Activated T-cell treated with anti-CD3 and anti-CD28 coated beads, Interleukin-2, amount 50 U/mL, for 24 hours (primary cell): ENCODE measurements around the gene INSM1.
"Not testable (repeated sequence)": the region's sequence is repeated elsewhere in the genome, so short reads cannot be mapped to it uniquely, and the experiment has no call there.

Experiments used
- DNase-seq: peaks from one replicate; pipeline ENCODE4 v3.0.0-alpha.2; 2020
- H3K27ac Mint-ChIP-seq: 2 replicates; pipeline ENCODE4 v1.8.0; 2020; ENCODE audit warnings: mild to moderate bottlenecking, mixed read lengths
- H3K27me3 Mint-ChIP-seq: 2 replicates; pipeline ENCODE4 v1.8.0; 2020; ENCODE audit warnings: mixed read lengths
- H3K36me3 Mint-ChIP-seq: 2 replicates; pipeline ENCODE4 v1.8.0; 2020; ENCODE audit warnings: low read depth, mixed read lengths
- H3K4me1 Mint-ChIP-seq: 2 replicates; pipeline ENCODE4 v1.8.0; 2020; ENCODE audit warnings: low read depth, mixed read lengths
- H3K4me3 Mint-ChIP-seq: 2 replicates; pipeline ENCODE4 v1.8.0; 2020; ENCODE audit warnings: mild to moderate bottlenecking, moderate library complexity, mixed read lengths
- H3K9me3 Mint-ChIP-seq: 2 replicates; pipeline ENCODE4 v1.8.0; 2020; ENCODE audit warnings: mixed read lengths

Gene INSM1

DNA sequence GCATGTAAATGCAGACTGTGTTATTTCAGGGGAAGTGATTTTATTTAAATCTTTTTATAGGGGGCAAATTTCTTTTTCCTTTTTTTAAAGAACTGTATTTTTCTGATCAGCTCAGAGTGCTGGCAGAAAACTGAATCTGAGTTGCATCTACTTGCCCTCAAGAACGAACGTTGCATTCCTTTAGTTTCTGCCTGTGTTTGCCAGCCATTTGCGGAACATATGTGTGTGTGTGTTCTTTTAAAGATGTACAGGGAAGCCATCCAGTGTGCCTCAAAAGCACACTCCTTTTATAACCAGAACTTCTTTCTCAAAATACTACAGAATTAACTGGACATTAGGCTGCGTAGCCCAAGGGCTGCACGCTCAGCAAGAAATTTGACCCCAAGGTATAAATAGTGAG lies 25.8 kb upstream of the INSM1 start:
- peaks cover 20% of the 10 kb centered on the region for H3K27me3 Mint-ChIP-seq
- H3K4me1 Mint-ChIP-seq = no peaks in the 10 kb centered on the region
- DNase-seq = no peak
- no peak overlapping the region for H3K4me3 Mint-ChIP-seq
- no peaks in the 10 kb centered on the region for H3K9me3 Mint-ChIP-seq
- H3K36me3 Mint-ChIP-seq = no peaks in the 10 kb centered on the region
- H3K27ac Mint-ChIP-seq = no peak overlapping the region

DNA sequence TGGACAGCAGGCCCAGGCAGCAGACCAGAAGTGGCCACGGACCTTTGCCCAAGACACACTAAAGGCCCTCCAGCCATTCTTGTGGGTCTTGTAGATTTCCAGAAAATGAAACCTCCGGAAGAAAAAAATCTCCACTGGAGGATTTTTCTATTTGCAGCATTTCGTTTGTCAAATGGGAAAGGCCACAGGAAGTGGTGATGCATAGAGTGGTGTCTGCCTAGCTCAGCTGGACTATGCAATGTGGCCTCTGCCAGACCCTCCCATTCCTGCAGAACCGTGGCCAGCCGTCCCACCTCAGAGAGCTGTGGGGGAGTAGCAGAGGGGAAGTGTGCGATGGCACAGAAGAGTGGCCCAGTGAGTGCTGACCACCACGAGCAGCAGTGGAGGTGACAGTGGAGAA lies 24.0 kb upstream of the INSM1 start:
- Mint-ChIP-seq H3K9me3 (no peaks in the 10 kb centered on the region), H3K36me3 (no peaks in the 10 kb centered on the region), H3K4me3 (no peak overlapping the region), H3K27me3 (peaks cover 24% of the 10 kb centered on the region), H3K4me1 (no peaks in the 10 kb centered on the region), H3K27ac (no peak overlapping the region)
- DNase-seq = no peak

DNA sequence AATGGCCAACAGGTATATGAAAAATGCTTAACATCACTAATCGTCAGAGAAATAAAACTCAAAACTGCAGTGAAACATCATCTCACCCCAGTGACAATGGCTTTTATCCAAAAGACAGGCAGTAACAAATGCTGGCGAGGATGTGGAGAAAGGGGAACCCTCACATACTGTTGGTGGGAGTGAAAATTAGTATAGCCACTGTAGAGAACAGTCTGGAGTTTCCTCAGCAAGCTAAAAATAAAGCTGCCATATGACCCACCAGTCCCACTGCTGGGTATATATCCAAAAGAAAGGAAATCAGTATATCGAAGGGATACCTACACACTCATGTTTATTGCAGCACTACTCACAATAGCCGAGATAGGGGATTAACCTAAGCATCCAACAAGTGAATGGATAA lies 23.4 kb upstream of the INSM1 start:
- Mint-ChIP-seq H3K4me1 (no peaks in the 10 kb centered on the region), H3K9me3 (no peaks in the 10 kb centered on the region), H3K4me3 (no peak overlapping the region), H3K36me3 (no peaks in the 10 kb centered on the region), H3K27ac (no peak overlapping the region), H3K27me3 (peaks cover 27% of the 10 kb centered on the region)
- no peak for DNase-seq

DNA sequence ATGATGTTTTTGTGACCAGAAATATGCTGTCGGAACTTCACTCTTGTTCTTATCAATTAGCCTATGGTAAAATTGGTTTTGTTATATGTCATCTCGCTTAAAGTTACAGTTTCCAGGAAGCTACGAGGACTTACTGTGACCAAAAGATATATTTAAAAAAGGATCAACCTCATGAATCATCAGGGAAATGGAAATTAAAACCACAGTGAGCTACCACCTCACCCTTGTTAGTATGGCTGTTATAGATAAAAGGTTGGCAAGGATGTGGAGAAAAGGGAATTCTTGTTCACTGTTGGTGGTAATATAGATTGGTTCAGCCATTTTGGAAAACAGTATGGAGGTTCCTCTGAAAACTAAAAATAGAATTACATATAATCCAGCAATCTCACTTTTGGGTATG lies 14.3 kb upstream of the INSM1 start:
- Mint-ChIP-seq H3K27me3 (peaks cover 45% of the 10 kb centered on the region), H3K9me3 (no peaks in the 10 kb centered on the region), H3K27ac (peak overlapping the region; percentile 22), H3K4me3 (no peak overlapping the region), H3K36me3 (no peaks in the 10 kb centered on the region), H3K4me1 (peaks cover 16% of the 10 kb centered on the region)
- DNase-seq = no peak

DNA sequence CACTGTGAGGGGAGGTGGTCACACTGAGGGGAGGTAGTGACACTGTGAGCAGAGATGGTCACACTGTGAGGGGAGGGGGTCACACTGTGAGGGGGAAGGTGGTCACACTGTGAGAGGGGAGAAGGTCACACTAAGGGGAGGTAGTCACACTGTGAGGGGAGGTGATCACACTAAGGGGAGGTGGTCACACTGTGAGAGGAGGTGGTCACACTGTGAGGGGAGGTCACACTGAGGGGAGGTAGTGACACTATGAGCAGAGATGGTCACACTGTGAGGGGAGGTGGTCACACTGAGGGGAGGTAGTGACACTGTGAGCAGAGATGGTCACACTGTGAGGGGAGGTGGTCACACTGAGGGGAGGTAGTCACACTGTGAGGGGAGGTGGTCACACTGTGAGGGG lies 12.4 kb upstream of the INSM1 start:
- not testable (repeated sequence) for H3K36me3 Mint-ChIP-seq, H3K9me3 Mint-ChIP-seq, DNase-seq, H3K27ac Mint-ChIP-seq, H3K4me3 Mint-ChIP-seq
- peaks cover 24% of the 10 kb centered on the region for H3K4me1 Mint-ChIP-seq
- peaks cover 47% of the 10 kb centered on the region for H3K27me3 Mint-ChIP-seq

DNA sequence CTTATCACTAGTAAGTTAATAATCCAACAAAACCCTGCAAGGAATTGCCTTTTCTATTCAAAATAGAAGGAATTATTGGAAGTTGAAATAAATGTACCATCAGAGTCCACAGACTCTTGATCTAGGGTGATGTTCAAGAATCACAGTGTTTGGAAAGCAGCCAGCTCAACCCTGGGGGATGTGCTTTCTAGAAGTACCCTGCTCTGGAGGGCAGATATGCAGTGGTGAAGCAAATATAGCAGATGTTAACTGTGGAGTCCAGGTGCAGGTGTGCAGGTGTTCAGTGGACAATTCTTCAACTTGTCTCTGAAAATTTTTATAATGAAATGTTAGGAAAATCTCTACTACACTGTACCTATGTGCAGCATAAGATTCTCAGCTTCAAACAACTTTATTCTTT lies 9.1 kb upstream of the INSM1 start:
- Mint-ChIP-seq H3K27me3 (peaks cover 57% of the 10 kb centered on the region), H3K36me3 (no peaks in the 10 kb centered on the region), H3K9me3 (no peaks in the 10 kb centered on the region), H3K4me1 (peaks cover 36% of the 10 kb centered on the region), H3K4me3 (no peak overlapping the region), H3K27ac (no peak overlapping the region)
- DNase-seq = no peak

DNA sequence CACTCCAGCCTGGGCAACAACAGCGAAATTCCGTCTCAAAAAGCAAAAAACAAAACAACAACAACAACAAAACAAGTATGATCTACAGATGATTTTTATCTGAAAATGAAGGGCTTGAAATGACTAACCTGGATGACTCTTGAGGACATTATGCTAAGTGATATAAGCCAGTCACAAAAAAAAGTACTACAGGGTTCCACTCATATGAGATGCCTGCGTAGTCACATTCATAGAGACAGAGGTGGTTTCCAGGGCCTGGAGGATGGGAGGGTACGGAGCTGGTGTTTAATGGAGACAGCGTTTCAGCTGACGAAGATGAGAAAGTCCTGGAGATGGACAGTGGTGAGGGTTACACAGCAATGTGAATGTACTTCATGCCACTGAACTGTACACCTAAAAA lies 8.3 kb upstream of the INSM1 start:
- Mint-ChIP-seq H3K4me1 (peaks cover 36% of the 10 kb centered on the region), H3K27me3 (peaks cover 60% of the 10 kb centered on the region), H3K27ac (no peak overlapping the region), H3K4me3 (no peak overlapping the region), H3K9me3 (no peaks in the 10 kb centered on the region), H3K36me3 (no peaks in the 10 kb centered on the region)
- no peak for DNase-seq

DNA sequence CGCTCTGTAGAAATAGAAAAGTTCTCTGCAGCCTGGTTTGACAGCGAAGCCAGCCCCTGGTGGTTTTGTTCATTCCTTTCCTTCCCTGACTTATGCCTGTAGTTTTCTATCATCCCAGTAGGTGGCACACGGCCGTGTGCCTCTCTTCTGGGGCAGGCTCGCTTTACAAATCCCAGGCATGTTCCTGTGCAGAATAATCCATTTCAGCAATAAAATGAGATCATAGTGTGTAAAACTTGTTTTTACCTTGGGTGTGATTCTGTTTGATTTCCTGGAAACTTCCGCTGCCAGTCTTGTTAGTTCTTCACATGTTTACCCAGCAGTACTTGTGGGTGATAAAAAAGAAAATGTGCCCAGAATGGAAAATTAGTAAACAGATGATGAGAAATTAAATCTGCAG lies 7.4 kb upstream of the INSM1 start:
- peak overlapping the region; percentile 30 for H3K4me3 Mint-ChIP-seq
- H3K4me1 Mint-ChIP-seq = peaks cover 41% of the 10 kb centered on the region
- no peaks in the 10 kb centered on the region for H3K36me3 Mint-ChIP-seq
- H3K9me3 Mint-ChIP-seq = no peaks in the 10 kb centered on the region
- H3K27ac Mint-ChIP-seq = no peak overlapping the region
- peak; percentile 43 for DNase-seq
- peaks cover 64% of the 10 kb centered on the region for H3K27me3 Mint-ChIP-seq

DNA sequence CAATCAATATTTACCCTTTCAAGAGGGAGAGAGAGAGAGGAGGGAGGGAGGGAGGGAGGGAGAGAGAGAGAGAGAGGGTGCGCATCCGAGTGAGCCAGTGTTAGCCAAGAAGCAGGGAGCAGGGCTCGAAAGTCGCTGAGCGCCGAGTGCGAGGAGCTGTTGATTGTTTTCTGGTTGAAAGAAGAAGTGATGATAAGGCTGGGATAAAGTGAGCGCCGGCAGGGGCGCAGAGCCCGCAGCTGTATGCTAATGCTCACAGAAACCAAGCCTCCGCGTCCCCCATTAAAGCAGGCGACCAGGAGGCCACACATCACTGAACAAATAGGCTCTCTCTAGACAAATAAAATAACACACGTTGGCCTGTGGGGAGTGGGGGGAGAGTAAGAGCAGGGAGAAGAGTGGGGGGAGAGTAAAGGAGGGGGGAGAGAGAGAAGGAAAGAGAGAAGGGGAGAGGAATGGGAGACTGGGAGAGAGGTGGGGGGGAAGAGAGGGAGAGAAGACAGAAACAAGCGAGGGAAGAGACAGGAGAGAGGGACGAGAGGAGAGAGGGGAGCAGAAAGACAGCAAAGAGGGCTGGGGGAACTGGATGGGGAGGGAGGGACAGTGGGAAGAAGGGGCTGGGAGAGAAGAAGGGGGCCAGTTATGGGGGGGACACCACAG lies 5.0 kb upstream of the INSM1 start:
- DNase-seq = no peak
- H3K4me1 Mint-ChIP-seq = peaks cover 56% of the 10 kb centered on the region
- no peaks in the 10 kb centered on the region for H3K36me3 Mint-ChIP-seq
- no peak overlapping the region for H3K27ac Mint-ChIP-seq
- no peaks in the 10 kb centered on the region for H3K9me3 Mint-ChIP-seq
- no peak overlapping the region for H3K4me3 Mint-ChIP-seq
- H3K27me3 Mint-ChIP-seq = peaks cover 85% of the 10 kb centered on the region

DNA sequence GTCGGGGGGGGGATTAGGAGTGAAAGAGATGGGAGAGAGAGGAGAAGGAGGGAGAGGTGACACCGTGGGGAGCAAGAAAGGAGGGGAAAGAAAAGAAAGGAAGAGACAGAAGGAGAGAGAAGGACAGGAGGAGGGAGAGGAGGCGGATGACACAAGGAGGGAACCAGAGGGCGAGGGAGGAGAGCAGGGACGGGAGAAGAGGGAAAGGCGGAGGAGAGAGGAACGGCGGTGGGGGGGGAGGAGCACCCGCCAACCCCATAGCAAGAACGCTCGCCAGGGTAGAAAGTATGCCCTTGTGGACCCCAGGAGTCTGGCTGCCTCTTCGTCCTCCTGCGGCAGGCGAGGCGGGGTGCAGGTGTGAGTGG lies 4.5 kb upstream of the INSM1 start:
- H3K9me3 Mint-ChIP-seq = no peaks in the 10 kb centered on the region
- H3K36me3 Mint-ChIP-seq = no peaks in the 10 kb centered on the region
- H3K4me3 Mint-ChIP-seq = peak overlapping the region; percentile 25
- H3K4me1 Mint-ChIP-seq = peaks cover 56% of the 10 kb centered on the region
- peaks cover 83% of the 10 kb centered on the region for H3K27me3 Mint-ChIP-seq
- no peak overlapping the region for H3K27ac Mint-ChIP-seq
- DNase-seq = peak; percentile 32

DNA sequence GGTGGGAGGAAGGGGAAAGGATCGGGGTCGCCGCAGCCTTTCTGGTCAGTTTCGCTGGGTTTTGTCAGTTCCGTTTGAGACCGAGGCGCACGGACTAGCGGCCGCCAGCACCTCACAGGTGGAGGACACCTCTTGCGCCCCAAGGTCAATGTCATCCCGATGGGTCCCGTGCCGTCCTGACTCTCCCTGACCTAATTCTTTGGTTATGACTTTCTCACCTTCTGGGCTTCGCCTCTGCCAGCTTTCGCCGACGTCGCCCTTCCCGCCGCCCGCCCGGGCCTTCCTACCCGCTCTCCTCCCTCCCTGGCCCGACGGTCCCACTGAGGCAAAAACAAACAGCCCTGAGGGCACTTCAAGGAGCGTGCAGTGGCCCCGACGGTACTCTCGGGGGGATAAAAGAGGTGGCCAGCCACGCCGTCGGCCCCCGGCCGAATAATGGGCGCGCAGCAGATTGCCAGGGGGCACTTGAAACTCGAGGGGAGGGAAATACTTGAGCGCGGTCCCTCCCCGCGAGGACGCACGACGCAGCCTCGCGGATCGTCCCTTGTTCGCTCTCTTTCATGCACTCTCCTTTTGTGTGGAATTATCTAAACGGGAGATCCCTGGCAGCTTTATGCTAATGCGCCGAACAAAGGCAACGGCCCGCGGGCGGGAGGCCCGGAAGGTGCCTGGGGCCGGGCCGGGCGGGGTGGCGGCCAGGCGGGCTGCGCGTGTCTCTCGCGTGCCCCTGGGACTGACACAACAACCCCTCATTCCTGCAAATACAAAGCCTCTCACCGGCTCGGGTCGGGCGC lies 3.9 kb upstream of the INSM1 start:
- Mint-ChIP-seq H3K27ac (peak overlapping the region; percentile 40), H3K4me3 (peak overlapping the region; percentile 25), H3K36me3 (no peaks in the 10 kb centered on the region), H3K27me3 (peaks cover 78% of the 10 kb centered on the region), H3K9me3 (no peaks in the 10 kb centered on the region), H3K4me1 (peaks cover 56% of the 10 kb centered on the region)
- DNase-seq = peak; percentile 47

DNA sequence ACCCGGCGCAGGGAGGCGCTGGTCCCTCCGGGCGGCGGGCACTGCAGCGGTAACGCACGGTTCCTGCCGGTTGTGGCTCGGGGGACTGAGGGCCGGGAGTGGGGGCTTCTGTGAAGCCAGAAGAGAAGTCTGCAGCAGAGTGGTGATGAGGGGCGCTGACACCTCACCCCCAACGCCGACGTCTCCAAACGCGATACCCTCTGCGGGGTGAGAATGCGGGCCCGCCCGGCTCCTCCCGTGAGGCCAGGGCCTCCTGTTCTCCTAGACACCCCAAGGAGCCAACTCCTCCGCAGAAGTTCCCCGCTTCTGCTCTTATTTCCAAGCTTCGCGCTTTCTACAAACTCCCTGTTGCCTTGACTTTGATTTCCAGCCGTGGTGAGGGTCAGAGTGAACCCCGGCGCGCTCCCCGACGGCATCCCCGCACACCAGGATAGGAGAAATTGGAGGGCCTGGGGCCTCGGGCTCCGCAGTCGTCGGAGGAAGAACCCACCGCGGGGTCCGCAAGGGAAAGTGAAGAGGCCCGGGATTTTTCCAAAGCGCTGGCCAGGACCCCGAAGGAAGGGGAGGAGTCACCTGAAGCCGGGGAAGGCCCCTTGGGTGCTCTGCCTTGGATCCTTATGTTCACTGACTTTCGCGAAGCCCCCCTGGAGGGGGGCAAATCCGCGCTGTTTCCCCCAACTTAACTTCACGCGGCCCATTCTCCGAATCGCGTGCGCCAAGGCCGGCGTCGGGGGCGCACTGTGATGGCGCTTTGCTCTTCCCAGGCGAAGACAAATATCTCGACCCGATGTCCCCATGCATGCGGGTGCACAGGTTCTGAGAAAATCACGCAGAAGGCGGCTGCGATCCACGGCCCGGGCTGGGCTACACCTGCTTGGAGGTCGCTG lies 3.1 kb upstream of the INSM1 start:
- peaks cover under 1% of the 10 kb centered on the region for H3K36me3 Mint-ChIP-seq
- no peaks in the 10 kb centered on the region for H3K9me3 Mint-ChIP-seq
- peak overlapping the region; percentile 59 for H3K27ac Mint-ChIP-seq
- H3K27me3 Mint-ChIP-seq = peaks cover 79% of the 10 kb centered on the region
- H3K4me1 Mint-ChIP-seq = peaks cover 53% of the 10 kb centered on the region
- peak; percentile 40 for DNase-seq
- H3K4me3 Mint-ChIP-seq = peak overlapping the region; percentile 50

DNA sequence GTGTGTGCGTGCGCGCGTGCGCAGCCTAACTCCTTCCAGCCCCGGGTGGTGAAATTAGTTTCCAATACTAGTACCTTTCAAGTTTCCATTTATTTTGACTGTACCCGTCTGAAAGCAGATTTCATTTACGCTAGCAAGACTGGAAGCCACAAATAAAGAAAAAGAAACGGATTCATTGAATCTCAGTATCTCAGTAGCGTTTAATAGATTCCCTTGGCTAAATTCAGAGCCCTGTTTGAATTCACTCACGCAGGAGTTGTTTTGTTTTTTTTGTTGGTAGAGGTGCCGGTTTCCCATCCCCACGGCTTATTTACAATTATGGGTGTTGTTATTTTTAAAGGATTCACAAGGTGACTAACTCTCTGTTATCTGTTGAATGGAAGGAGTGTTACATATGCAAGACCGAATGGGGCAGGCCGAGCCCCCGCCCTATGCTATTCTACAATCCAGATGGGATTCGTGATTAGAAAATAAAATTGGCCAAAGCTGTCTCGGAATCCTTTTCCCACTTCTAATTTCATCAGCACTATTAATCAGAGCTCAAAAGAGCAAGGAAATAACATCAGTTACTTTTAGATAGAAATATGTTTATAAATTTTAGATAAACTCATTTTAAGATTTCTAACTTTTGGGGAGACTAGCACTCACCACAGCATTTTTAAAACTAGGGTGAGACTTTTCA lies 2.3 kb upstream of the INSM1 start:
- H3K36me3 Mint-ChIP-seq = peaks cover 5% of the 10 kb centered on the region
- H3K9me3 Mint-ChIP-seq = no peaks in the 10 kb centered on the region
- H3K27ac Mint-ChIP-seq = peak overlapping the region; percentile 59
- H3K4me3 Mint-ChIP-seq = peak overlapping the region; percentile 50
- DNase-seq = no peak
- H3K4me1 Mint-ChIP-seq = peaks cover 49% of the 10 kb centered on the region
- H3K27me3 Mint-ChIP-seq = peaks cover 77% of the 10 kb centered on the region

DNA sequence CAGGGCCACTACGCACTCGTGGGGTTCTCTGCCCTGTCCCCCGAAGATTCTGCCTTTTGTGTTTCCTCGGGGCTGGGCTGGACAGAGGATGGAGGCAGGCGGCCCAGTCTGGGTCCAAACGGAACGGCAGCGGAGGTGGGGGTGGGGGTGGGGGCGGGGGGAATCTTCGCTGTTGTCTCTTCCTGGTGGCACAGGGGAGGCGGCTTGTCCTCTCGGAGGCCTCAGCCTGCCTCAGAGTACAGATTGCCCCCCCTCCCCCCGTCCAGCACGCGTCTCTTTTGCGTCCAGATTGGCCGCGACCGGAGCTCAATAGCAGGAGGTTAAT lies 1.4 kb upstream of the INSM1 start:
- H3K27me3 Mint-ChIP-seq = peaks cover 75% of the 10 kb centered on the region
- peak overlapping the region; percentile 42 for H3K4me3 Mint-ChIP-seq
- H3K4me1 Mint-ChIP-seq = peaks cover 45% of the 10 kb centered on the region
- H3K9me3 Mint-ChIP-seq = no peaks in the 10 kb centered on the region
- no peak for DNase-seq
- H3K27ac Mint-ChIP-seq = peak overlapping the region; percentile 77
- peaks cover 10% of the 10 kb centered on the region for H3K36me3 Mint-ChIP-seq
